GM21825 (cell line): Measurements from ENCODE around the gene PDXDC1.
"Not testable (repeated sequence)": the region's sequence is repeated elsewhere in the genome, so short reads cannot be mapped to it uniquely, and the experiment has no call there.

ENCODE experiments used
- ATAC-seq: cut with Tn5 transposase; IDR thresholded peaks from one replicate; pipeline ENCODE4 v1.9.1; 2021; ENCODE audit warnings: mild to moderate bottlenecking, moderate library complexity; ENCODE audit not compliant: unreplicated experiment

Gene PDXDC1

GRCh38 chr16:15034266-15035162 lies 59.7 kb downstream of the PDXDC1 start:
- no peak for ATAC-seq

DNA sequence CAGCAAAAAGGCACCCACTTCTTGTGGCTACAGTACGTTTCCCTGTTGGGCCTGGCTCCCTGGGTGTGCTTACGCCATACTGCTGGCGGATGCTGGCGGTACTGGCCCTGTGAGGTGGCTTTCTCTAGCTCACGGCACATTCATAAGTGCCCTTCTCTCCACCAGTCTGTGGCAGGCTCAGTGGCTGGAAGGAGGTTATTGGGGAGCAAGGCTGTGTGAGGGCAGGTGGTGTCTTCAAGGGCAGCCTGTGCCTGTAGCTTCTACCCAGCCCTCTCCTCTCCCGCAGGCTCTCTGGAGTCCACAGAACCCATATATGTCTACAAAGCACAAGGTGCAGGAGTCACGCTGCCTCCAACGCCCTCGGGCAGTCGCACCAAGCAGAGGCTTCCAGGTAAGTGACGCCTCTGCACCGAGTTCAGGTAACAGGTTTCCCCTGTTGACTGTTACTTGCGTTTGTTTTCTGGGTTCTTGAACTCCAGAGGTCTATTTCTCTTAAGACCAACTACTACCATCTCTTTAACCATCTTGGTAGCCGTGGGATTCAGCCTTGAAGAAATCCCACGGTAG lies 60.4 kb downstream of the PDXDC1 start:
- ATAC-seq: no peak

DNA sequence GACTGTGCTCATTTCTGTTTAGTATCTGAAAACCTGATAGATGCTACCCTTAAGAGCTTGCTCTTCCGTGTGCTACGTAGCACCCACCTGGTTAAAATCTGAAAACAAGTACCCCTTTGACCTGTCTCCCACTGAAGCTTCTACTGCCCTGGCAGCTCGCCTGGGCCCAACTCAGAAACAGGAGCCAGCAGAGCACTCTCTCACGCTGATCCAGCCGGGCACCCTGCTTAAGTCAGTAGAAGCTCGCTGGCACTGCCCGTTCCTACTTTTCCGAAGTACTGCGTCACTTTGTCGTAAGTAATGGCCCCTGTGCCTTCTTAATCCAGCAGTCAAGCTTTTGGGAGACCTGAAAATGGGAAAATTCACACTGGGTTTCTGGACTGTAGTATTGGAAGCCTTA lies 62.2 kb downstream of the PDXDC1 start:
- no peak for ATAC-seq

DNA sequence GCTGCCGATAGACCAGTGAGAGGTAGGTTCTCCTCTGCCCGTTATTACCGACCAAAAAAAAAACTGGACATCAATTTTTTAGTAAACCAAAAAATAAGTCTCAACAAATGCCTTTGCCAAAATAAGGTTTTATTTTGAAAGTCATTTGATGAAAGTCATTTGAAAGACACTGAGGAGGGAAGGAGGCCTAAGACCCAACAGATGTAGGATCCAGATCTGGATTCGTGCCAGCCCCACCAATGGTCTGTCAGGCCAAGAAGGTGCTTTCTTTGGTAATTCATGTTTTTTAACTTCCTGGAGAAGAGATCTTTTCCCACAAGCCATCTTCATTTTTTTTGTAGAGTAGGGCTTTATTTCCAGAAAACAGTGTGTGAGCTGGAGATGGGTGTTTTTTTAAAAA lies 62.9 kb downstream of the PDXDC1 start:
- ATAC-seq: no peak

DNA sequence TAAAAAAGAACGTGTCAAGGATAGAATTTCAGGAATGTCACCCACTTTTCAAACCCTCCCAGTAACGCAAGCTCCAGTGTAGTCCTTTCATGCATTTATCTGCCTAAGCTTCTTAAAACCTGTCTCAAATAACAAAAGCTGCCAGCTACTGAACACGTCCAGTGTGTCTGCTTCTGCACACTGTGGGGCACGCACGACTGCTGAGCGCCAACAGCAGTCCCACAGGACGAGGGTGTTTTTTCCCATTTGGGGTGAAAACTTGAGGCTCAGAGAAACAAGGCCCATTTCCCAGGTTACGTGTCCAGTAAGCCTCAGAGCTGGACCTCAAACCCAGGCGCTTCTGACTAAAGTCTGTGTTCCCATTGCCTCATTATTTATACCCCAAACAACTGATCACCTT lies 63.9 kb downstream of the PDXDC1 start:
- ATAC-seq: no peak

DNA sequence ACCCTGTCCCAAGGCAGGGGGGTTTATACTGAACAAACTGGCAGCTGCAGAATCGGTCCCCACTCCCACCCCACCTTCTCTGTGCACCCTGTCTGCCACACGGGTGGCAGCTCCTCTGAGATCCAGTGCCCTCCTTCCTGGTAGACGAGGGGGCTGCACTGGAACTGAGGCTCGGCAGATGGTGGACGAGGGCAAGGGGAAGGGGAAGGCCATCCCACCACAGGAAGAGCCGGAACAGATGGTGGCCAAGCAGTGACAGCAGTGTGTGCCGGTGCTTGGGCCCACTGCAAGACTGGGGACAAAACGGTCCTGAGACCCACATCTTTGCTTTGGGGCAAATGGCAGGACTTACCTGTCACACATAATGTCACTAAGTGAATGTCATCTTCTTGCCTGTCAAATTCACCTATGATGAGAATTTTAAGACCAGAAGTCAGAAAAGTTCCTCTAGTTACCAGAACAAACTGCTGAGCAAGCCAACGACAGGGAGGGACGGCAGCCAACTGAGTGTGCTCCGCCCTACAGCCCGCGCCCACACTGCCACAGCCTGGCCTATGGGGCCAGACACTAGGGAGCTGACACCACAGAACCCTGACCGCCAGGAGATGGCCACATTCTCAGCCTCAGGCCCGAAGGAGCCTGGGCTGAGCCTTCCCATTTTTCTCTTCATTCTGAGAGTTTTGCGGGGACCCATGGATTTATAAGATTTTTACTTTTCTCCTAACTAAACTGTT lies 66.6 kb downstream of the PDXDC1 start:
- ATAC-seq: no peak

- no peak for ATAC-seq
Measured at GRCh38 chr16:15043344-15043743, 68.5 kb downstream of the PDXDC1 start.

DNA sequence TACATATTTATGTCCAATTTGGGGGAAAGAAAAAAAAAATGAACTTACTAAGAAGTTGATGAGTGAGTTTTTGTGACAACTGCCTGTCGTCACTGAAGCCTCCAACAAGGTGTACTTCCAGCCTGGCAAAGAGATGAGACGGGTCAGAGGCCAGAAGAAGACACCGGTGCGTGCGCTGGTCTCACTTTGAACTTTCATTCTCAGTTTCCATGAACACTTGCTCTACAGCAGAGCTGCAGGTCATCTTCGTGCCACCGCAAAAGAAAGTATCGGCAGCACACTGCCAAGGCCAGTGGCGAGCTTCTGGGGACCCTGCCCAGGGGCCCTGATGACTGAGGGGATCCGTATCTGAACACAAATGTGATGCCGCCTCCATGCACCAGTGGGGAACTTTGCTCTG lies 69.5 kb downstream of the PDXDC1 start:
- ATAC-seq: no peak

DNA sequence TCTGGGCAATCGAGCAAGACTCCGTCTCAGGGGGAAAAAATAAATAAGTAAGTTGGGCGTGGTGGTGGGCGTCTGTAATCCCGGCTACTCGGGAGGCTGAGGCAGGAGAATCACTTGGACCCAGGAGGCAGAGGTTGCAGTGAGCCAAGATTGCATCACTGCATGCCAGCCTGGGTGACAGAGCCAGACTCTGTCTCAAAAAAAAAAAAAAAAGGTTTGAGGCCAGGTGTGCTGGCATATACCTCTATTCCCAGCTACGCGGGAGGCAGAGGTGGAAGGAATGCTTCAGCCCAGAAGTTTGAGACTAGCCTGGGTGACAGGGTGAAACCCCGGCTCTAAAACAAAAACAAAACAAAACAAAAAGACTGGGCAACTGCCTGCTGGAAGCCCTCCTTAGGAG lies 70.4 kb downstream of the PDXDC1 start:
- ATAC-seq: not testable (repeated sequence)

DNA sequence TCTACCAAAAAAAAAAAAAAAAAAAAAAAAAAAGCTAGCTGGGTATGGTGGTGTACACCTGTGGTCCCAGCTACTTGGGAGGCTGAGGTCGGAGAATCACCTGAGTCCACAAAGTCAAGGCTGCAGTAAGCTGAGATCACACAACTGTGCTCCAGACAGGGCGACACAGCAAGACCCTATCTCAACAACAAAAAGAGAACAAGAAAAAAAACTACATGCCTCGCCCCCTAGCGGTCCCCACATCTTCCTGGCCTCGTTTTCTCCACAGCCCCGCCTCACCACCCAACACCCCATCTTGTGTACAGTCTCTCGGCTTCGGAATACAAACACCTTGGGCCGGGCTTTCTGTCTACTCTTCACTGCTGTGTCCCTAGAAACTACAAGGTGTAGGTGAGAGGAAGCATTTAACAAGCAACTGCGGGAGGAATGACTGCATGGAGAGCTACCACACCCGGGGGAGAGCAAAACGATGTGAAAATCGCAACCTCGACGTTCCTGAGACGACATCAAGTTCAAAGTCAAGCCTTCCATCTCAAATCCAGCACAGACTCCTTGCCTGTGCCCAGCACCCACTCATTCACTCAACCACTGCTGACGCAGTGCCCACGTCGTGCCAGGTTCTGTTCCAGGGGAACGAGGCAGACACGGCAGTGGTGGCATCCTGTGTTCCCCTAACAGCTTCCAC lies 72.0 kb downstream of the PDXDC1 start:
- no peak for ATAC-seq

GRCh38 chr16:15049581-15050180 lies 74.9 kb downstream of the PDXDC1 start:
- no peak for ATAC-seq

- ATAC-seq: not testable (repeated sequence)
Measured at GRCh38 chr16:15050440-15050839, 75.6 kb downstream of the PDXDC1 start.

DNA sequence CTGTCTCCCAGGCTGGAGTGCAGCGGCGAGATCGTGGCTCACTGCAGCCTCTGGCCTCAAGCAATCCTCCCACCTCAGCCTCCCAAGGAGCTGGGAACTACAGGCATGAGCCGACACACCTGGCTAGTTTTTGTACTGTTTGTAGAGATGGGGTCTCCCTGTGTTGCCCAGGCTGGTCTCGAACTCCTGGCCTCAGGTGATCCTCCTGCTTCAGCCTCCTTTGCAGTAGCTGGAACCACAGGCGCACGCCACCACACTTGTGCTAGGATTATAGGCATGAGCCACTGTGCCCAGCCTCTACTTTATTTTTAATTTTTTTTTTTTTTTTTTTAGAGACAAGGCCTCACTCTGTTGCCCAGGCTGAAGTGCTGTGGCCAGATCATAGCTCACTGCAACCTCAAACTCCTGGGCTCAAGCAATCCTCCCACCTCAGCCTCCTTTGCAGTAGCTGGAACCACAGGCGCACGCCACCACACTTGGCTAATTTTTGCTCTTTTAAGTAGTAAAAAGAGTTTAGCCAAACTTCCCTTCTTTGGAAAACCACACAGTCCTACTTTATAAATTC lies 76.6 kb downstream of the PDXDC1 start:
- no peak for ATAC-seq

DNA sequence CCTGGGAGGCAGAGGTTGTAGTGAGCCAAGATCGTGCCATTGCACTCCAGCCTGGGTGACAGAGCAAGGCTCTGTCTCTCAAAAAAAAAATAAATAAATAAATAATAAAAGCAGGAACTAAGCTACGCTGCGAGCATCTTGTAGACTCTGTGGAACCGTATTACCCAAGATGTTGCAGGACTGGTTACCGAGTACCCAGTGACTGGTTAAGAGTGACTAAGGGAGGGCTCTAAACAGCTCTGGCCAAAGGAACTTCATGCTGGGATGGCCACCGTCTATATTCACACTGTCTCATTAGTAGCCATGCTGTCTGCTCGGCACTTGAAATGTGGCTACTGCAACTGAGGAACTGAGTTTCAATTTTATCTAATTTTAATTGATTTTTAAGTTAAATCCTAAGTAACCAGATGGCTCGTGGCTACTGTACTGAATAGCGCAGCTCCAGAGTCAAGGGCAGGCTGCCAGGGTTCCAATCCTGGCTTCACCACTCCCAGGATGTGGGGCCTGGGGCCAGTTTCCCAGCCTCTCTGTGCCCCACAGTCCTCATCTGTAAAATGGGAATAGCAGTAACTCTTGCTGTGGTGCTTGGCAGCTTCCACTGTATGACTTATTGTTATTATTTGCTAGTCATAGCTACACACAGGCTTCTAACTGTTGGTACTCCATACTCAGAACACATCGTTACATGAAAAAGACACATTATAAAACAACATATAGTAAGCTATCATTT lies 78.1 kb downstream of the PDXDC1 start:
- ATAC-seq: no peak

GRCh38 chr16:15053904-15054303 lies 79.1 kb downstream of the PDXDC1 start:
- ATAC-seq: no peak

- no peak for ATAC-seq
Measured at GRCh38 chr16:15054357-15055140, 79.7 kb downstream of the PDXDC1 start.

- peak; percentile 60 for ATAC-seq
Measured at GRCh38 chr16:15055141-15056053, 80.6 kb downstream of the PDXDC1 start.
